Activated naive CD4-positive, alpha-beta T cell treated with anti-CD3 and anti-CD28 coated beads, Interleukin-2, amount 50 U/mL, for 72 hours (primary cell): ENCODE data around the gene ERMAP. TPM values are rescaled to one million over a fixed set of nuclear protein-coding genes. Genes with fewer than 3 reads are reported as not detected.
A peak's percentile ranks its signal among the peaks of the same experiment; 100 is the strongest.

Experiments used
- ATAC-seq, 2 donors: fragments of 150-1000 bp; cut with Tn5 transposase; 2 replicates each; pipeline ENCODE4 v1.10.0; 2021; ENCODE audit warnings: mild to moderate bottlenecking in 2 of 2, moderate library complexity in 2 of 2
- DNase-seq, 2 donors: peaks; one replicate each; pipeline ENCODE4 v3.0.0; 2021 to 2022; ENCODE audit warnings: low spot score in 2 of 2
- H3K27ac Mint-ChIP-seq, 2 donors: one replicate each; pipeline ENCODE4 v1.8.0; 2022; ENCODE audit warnings: mild to moderate bottlenecking in 2 of 2, mixed read lengths in 2 of 2
- H3K36me3 Mint-ChIP-seq, 2 donors: one replicate each; pipeline ENCODE4 v1.8.0; 2022; ENCODE audit warnings: mixed read lengths in 2 of 2
- H3K9me3 Mint-ChIP-seq, 2 donors: one replicate each; pipeline ENCODE4 v1.8.0; 2022; ENCODE audit warnings: mixed read lengths in 2 of 2
- total RNA-seq, 2 donors: library from RNA; stranded (reverse); gene quantifications; one replicate each; pipeline ENCODE4 v1.2.3, GENCODE V29; 2022

The ERMAP gene
- total RNA-seq, 2 donors from 2014 or later: 4.3 to 5.0 TPM

DNA sequence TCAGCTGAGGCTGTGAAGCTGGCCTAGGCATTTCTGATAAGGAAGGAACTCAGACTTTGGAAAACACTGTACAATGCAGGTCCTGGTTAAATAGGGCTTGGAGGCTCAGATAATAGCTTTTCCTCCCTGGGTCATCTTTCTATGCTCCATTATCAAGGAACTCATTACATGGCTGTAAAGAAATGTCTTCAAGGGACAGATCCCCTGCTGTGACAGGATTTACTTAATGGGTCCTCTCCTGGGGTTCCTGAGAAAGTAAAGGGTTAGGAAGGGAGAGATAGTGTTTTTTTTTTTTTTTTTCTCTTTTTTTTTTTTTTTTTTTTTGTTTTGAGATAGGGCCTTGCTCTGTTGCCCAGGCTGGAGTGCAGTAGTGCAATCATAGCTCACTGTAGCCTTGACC is 14.4 kb downstream of the ERMAP start:
- Mint-ChIP-seq H3K36me3 (no peaks in the 10 kb centered on the region), H3K27ac (no peak overlapping the region), H3K9me3 (no peaks in the 10 kb centered on the region)
- DNase-seq (no peak), ATAC-seq (no peak)

GRCh38 chr1:42832641-42833240 is 15.8 kb downstream of the ERMAP start:
- H3K27ac Mint-ChIP-seq: no peak overlapping the region
- ATAC-seq: no peak

GRCh38 chr1:42833981-42834380 is 17.1 kb downstream of the ERMAP start:
- no peaks in the 10 kb centered on the region for H3K9me3 Mint-ChIP-seq
- no peak overlapping the region for H3K27ac Mint-ChIP-seq
- H3K36me3 Mint-ChIP-seq: no peaks in the 10 kb centered on the region
- ATAC-seq (no peak), DNase-seq (no peak)

More at GRCh38 chr1:42832641-42833240, 15.8 kb downstream of the ERMAP start:
- Mint-ChIP-seq H3K9me3 (no peaks in the 10 kb centered on the region), H3K36me3 (no peaks in the 10 kb centered on the region)
- no peak for DNase-seq

DNA sequence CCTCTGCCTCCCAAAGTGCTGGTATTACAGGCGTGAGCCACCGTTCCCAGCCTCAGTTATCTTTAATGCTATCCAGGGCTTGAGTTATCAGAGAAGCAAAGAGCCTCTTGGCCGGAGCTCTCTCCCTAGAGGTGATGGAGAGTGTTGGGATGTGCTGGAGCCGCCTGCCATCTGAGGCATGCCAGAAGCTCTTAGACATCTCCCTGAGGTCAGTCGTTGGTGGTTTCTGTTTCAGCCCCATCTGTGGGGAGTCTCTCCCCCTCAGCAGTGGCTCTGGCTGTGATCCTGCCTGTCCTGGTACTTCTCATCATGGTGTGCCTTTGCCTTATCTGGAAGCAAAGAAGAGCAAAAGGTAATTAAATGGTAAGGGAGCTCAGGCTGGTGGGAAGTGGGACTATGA is 17.9 kb downstream of the ERMAP start:
- DNase-seq: no peak
- H3K27ac Mint-ChIP-seq: no peak overlapping the region
- no peak for ATAC-seq
- H3K9me3 Mint-ChIP-seq: no peaks in the 10 kb centered on the region
- H3K36me3 Mint-ChIP-seq: no peaks in the 10 kb centered on the region

- DNase-seq: no peak
- Mint-ChIP-seq H3K27ac (no peak overlapping the region), H3K9me3 (no peaks in the 10 kb centered on the region), H3K36me3 (no peaks in the 10 kb centered on the region)
- no peak for ATAC-seq
Observed at GRCh38 chr1:42835422-42835821, 18.5 kb downstream of the ERMAP start.

DNA sequence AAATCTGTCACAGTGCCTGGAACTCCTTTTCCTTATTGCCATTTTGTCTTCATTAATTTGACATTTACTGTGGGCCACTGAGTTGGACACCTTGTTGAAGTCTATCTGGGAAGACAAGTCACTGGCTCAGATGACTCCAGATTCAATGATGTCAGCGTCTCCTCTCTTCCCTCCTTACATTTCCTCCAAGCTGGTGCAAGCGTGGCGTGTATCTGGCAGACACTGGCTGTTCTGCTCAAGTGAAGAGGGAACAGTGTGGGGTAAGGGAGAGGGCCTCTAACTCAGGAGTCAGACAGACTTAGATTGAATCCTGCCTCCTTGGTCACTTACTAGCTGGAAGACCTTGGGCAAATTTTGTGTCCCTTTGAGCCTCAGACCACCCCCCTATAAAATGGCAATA is 20.8 kb downstream of the ERMAP start:
- ATAC-seq: no peak
- H3K27ac Mint-ChIP-seq: no peak overlapping the region

GRCh38 chr1:42838482-42839190 is 21.7 kb downstream of the ERMAP start:
- Mint-ChIP-seq H3K27ac (no peak overlapping the region), H3K9me3 (no peaks in the 10 kb centered on the region), H3K36me3 (peaks cover 0 to 14% of the 10 kb centered on the region in 2 donors)
- DNase-seq (no peak), ATAC-seq (no peak)

More for the DNA sequence above, 20.8 kb downstream of the ERMAP start:
- Mint-ChIP-seq H3K9me3 (no peaks in the 10 kb centered on the region), H3K36me3 (peaks cover 0 to 5% of the 10 kb centered on the region in 2 donors)
- DNase-seq: no peak

DNA sequence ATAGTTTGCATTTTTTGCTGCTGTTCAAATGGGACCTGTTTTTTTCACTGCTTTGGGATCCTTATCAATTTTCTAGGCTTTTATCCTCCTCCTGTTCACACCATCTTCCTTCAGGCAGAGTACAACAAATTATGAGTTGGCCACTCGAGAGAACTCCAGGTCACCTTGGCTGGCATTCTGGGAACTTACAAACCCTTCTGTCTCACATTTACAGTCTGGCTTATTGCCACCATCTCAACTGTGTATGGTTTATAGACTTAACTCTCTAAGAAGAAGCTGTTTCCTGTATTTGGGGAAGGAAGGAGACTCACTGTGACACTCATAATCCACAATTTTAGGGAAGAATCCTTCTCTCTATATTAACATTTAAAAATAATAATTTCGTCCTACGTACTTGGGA is 24.1 kb downstream of the ERMAP start:
- H3K36me3 Mint-ChIP-seq: peaks cover 7 to 23% of the 10 kb centered on the region in 2 donors
- no peaks in the 10 kb centered on the region for H3K9me3 Mint-ChIP-seq
- no peak overlapping the region for H3K27ac Mint-ChIP-seq
- no peak for DNase-seq
- ATAC-seq: no peak

DNA sequence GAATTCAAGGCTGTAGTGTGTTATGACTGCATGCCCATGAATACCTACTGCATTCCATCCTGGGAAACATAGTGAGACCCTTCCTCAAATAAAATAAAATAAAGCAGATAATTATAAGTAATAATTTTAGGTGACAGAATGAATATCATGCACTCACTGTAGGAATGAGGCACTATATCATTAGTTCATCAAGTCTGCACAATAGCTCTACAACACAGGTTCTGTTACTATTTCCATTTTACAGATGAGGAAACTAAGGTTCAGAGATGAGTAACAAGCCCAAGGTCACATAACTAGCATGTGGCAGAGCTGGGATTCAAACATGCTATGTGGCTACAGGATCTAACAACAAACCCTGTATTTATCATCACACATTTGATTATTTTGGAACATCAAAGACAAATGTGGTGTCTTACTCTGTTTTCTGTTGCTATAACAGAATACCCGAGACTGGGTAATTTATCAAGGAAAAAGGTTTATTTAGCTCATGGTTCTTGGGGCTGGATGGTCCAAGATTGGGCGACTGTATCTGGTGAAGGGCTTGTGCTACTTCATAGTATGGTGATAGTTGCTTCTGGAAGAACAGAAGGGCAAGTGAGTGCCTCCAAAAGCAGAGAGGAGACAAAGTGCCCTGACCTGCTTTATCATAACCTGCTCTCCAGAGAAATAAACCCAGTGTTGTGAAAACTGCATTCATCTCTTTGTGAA is 24.7 kb downstream of the ERMAP start:
- no peak overlapping the region for H3K27ac Mint-ChIP-seq
- peaks cover 12 to 23% of the 10 kb centered on the region in 2 donors for H3K36me3 Mint-ChIP-seq
- DNase-seq: no peak
- no peak for ATAC-seq
- no peaks in the 10 kb centered on the region for H3K9me3 Mint-ChIP-seq

- ATAC-seq (no peak), DNase-seq (no peak)
- no peak overlapping the region for H3K27ac Mint-ChIP-seq
- peaks cover under 1% of the 10 kb centered on the region in 2 donors for H3K9me3 Mint-ChIP-seq
- peaks cover 28 to 44% of the 10 kb centered on the region in 2 donors for H3K36me3 Mint-ChIP-seq
Observed at GRCh38 chr1:42844592-42845140, 27.7 kb downstream of the ERMAP start.

DNA sequence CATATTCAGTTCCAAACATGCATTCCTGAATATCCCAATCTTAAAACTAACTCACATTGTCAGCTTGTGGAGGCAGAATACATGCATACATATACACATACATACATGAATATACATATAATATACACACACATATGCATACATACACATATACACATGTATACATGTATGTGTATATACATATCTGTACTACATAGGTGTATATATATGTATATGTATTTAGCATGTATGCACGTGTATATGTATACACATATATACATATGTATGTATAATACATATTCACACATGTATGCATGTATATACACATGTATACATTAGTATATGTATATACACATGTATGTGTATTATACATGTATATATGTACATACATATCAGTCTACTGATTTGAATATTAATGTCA is 28.3 kb downstream of the ERMAP start:
- Mint-ChIP-seq H3K36me3 (peaks cover 33 to 49% of the 10 kb centered on the region in 2 donors), H3K27ac (no peak overlapping the region), H3K9me3 (peaks cover 4 to 5% of the 10 kb centered on the region in 2 donors)
- DNase-seq (no peak), ATAC-seq (no peak)

GRCh38 chr1:42845866-42846256 is 28.9 kb downstream of the ERMAP start:
- ATAC-seq (peak; percentile 7), DNase-seq (no peak)
- peak overlapping the region; percentile 90 to 92 for H3K27ac Mint-ChIP-seq
- peaks cover 7 to 8% of the 10 kb centered on the region in 2 donors for H3K9me3 Mint-ChIP-seq
- H3K36me3 Mint-ChIP-seq: peaks cover 40 to 56% of the 10 kb centered on the region in 2 donors

DNA sequence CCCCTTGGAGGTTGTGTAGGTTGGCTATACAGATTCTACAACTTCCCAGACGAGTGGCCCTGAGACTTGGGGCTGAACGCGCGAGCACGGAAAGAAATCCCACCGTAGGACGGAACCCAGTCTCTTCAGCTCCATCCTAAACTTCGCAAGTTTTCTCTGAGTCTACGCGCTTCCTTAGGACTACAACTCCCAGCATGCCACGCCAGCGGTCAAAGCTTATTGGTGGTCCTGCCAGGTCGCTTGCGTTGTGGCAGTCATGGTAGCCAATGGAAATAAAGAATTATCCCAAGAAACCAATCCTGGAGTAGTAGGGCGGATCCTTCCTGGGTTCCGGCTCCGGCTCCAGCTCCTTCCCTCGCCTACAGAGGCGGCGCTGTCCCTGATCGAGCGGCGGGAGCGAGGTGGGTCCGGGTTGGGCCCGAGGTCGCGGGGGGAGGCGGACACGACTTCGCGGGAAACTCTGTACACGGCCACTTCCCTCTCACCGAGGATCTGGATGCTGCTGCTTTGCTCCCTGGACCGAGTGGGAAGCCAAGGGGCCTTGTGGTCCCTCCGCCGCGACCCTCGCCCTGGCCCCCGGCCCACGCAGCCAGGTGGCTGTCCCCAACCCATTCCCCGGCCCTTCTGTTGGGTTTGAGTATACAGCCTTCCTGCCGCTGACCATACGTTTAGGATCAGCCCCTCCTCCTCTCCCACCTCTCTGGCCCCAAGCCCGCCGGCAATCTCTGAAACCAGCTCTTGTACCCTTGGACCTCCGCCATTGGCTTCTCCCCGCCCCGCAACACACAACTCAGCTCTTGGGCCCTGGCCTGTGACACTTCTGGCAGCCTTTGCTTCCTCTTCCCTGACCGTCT is 29.6 kb downstream of the ERMAP start, which contains the start of gene ZNF691:
ZNF691 (plus strand) TSS at position 357 of the 854 bp plus-strand sequence. CDS start 3,046 bp downstream, outside the sequence.
- H3K9me3 Mint-ChIP-seq: peaks cover 9 to 10% of the 10 kb centered on the region in 2 donors
- H3K27ac Mint-ChIP-seq: peak within 1 kb of the TSS; percentile 90 to 92
- ATAC-seq (peak; percentile 93 to 95), DNase-seq (peak; percentile 81 to 92)
- peaks cover 46 to 62% of the 10 kb centered on the region in 2 donors for H3K36me3 Mint-ChIP-seq

- peaks cover 9 to 10% of the 10 kb centered on the region in 2 donors for H3K9me3 Mint-ChIP-seq
- no peak for ATAC-seq
- peaks cover 48 to 62% of the 10 kb centered on the region in 2 donors for H3K36me3 Mint-ChIP-seq
- DNase-seq: peak in 1 of 2 donors; percentile 7
- peak overlapping the region; percentile 41 to 90 for H3K27ac Mint-ChIP-seq
Observed at GRCh38 chr1:42847111-42847595, 30.2 kb downstream of the ERMAP start.

GRCh38 chr1:42847721-42848460 is 31.0 kb downstream of the ERMAP start:
- ATAC-seq: peak; percentile 39 to 72
- peaks cover 48 to 64% of the 10 kb centered on the region in 2 donors for H3K36me3 Mint-ChIP-seq
- H3K27ac Mint-ChIP-seq: peak overlapping the region; percentile 45 to 90
- peaks cover 9 to 10% of the 10 kb centered on the region in 2 donors for H3K9me3 Mint-ChIP-seq
- no peak for DNase-seq
